HG02642 (cell line): ENCODE data around the gene ST6GALNAC5.
"Not testable (repeated sequence)": the region's sequence is repeated elsewhere in the genome, so short reads cannot be mapped to it uniquely, and the experiment has no call there.

Source experiments
- ATAC-seq: cut with Tn5 transposase; IDR thresholded peaks from one replicate; pipeline ENCODE4 v1.9.1; 2021; ENCODE audit warnings: mild to moderate bottlenecking; ENCODE audit not compliant: unreplicated experiment, poor library complexity

The ST6GALNAC5 gene

GRCh38 chr1:76867342-76868130 lies at the start of gene ST6GALNAC5:
Gene ST6GALNAC5, plus strand, starts transcription at chr1:76867480.
- ATAC-seq: no peak

GRCh38 chr1:76820028-76820427 lies 47.3 kb upstream of the ST6GALNAC5 start:
- ATAC-seq: no peak

DNA sequence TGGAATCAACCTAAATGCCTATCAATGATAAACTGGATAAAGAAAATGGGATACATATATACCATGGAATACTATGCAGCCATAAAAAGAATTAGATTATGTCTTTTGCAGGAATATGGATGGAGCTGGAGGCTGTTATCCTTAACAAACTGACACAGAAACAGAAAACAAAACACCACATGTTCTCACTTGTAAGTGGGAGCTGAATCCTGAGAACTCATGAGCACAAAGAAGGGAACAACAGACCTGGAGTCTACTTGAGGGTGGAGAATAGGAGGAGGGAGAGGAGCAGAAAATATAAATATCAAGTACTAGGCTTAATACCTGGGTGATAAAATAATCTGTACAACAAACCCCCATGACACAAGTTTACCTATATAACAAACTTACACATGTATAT lies 44.3 kb upstream of the ST6GALNAC5 start:
- not testable (repeated sequence) for ATAC-seq

- ATAC-seq: no peak
These were observed 43.2 kb upstream of the ST6GALNAC5 start for GRCh38 chr1:76824106-76824505.

DNA sequence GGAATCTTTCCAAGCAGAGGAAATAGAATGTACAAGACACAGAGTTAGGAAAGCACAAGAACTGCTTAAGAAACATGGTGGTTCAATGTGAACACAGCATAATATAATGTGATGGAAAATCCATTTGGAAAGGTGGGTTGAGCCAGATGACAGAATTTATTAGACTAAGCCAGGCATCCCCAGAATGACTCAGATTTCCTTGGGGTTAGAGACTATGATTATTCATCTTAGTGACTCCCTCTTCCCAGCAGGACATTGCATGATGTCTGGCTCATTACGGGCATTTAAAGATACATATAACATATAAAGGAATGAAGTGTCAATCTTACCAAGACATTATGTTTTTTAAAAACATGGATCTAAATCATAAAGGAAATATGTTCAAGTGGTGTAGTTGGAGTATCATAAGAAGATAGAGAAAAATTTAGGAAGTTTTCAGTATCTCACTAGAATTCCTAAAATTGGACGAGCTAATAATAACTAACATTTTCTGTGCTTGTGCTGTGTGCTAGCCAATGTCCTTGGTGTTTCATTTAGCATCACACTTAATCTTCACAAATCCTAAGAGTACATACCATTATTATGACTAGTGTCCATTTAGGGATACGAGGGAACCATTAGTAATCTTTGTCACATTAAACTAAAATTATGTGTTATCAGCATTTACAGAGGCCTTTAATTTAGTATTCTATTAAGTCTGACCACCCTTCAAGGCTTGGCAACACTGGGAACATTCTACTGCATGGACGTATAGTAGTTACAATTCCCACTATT lies 41.0 kb upstream of the ST6GALNAC5 start:
- ATAC-seq: no peak

- ATAC-seq: no peak
These were observed 40.2 kb upstream of the ST6GALNAC5 start for GRCh38 chr1:76827066-76827465.

DNA sequence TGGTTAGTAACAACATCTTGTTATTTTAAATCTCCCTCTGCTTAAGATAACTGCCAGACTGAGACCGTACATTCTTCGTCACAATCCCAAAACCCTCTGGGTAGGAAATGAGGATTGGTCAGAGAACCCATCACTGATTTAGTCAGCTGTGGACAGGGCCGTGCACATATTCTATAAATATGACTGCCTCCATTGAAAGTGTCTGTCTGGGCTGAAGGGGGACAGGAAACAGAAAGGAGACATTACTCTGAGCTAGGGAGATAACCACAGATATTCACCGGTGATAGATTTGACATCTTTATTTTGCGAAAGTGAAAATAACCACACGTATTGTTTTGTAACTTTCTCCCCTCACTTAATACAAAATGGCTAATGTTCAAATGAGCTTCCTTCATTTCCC lies 36.9 kb upstream of the ST6GALNAC5 start:
- ATAC-seq: no peak

- no peak for ATAC-seq
These were observed 34.8 kb upstream of the ST6GALNAC5 start for GRCh38 chr1:76832521-76832920.

DNA sequence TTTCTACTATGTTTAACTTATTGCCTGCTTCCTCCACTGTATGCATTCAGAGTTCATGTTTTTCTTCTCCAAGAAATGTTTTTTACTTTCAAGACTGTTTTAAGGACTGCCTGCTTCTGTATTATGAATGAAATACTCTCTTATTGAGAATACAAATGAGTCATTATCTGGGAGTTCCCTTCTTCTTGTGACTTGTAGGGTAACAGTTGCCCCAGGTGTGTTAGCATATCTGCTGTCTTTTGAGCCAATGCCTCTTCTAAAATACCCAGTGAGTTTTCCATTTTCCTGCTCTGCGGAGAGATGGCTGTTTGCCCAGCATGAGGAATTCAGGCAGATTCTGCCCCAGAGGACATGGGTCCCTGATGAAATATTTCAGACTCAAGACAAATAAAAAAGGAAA lies 34.1 kb upstream of the ST6GALNAC5 start:
- no peak for ATAC-seq

GRCh38 chr1:76833856-76834255 lies 33.4 kb upstream of the ST6GALNAC5 start:
- ATAC-seq: no peak

GRCh38 chr1:76835203-76835602 lies 32.1 kb upstream of the ST6GALNAC5 start:
- ATAC-seq: no peak

- ATAC-seq: no peak
These were observed 27.0 kb upstream of the ST6GALNAC5 start for GRCh38 chr1:76840278-76840677.

DNA sequence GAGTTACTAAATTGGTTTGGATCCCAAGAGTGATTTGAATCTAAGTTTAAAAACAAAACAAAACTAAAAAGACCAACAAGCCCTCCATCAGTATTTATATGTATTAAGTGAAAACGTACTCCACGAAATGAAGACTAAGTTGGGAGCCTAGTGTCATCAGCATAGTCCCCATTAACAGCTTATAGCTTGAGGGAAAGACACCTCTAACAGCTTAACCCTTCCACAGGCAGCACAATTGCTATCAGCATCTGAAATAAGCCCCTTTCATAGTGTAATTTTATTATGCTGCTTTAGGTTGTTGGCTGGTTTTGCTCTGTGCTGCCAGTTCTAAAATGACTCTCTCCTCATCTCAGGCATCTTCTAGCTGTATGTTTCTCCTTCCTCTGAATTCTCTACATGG lies 25.8 kb upstream of the ST6GALNAC5 start:
- ATAC-seq: no peak

- no peak for ATAC-seq
These were observed 23.3 kb upstream of the ST6GALNAC5 start for GRCh38 chr1:76843821-76844464.

DNA sequence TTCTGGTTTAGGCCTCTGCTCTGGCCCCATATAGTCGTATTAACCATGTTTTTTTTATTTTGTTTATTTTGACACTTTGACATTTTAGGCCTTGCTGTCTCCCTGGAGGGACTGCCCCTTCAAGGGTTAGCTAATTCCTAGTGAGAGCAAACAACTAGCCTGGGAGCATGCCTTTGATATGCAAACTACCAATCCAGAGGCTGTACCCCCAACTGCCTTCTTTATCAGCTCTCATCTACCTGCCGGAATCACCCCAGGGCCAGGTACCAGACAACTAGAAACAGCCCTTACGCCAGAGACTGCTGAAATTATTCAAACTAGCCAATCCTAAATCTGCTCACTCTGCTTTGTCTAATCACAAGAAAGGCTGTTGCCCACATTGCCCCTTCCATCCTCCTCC lies 13.0 kb upstream of the ST6GALNAC5 start:
- ATAC-seq: no peak

DNA sequence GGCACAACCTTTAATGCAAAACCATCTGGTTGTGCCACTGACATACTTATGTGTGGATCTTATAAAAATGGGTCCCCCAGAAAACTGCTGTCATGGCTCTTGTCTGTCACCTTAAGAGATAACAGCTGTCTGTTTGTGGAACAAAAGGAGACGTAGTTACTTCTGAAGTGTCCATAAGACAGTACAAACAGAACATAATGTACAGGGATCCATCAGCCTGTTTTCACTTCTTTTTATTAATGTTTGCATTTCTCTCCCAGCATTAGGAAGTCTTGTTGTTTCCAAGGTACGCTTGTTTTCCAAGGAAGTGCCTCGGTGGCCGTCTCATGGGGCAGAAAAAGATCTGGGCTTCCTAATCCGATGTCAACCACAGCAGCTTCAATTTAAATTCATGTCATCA lies 11.2 kb upstream of the ST6GALNAC5 start:
- no peak for ATAC-seq

DNA sequence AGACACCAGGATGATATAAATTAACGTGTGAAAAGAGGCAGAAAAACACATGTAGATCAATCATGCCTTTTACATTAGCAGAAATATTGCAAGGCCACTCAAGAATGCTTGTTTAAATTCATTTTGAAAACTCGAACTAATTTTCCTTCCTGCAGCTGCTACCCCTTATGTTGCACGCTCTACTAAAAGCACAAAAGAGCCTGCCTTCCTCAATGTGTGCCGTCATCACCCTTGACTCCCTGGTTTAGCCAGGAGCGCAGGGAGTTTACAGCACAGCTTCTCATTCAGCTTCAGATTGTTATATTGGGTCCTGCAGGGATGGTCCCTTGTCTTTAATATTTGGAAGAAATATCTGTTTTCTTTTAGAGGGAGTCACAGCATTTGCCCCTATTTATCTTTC lies 10.1 kb upstream of the ST6GALNAC5 start:
- ATAC-seq: no peak

DNA sequence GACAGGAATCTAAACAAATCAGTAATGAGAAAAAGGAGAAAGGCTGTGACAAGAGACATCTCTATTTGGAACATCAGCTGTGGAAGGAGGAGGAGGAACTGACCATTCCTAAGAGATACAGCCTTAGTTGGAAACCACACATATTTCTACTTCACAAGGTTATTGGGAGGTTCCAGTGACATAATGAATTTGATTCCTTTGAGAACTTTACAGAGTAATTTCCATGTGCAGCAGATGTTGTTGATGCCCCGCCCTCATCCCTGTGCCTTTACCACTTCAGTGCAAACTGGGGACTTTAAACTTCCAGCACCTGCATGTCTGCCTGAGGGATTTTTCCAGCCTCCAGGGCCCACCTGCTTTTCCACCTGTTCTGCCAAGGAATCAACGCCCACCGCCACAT lies 9.3 kb upstream of the ST6GALNAC5 start:
- no peak for ATAC-seq

DNA sequence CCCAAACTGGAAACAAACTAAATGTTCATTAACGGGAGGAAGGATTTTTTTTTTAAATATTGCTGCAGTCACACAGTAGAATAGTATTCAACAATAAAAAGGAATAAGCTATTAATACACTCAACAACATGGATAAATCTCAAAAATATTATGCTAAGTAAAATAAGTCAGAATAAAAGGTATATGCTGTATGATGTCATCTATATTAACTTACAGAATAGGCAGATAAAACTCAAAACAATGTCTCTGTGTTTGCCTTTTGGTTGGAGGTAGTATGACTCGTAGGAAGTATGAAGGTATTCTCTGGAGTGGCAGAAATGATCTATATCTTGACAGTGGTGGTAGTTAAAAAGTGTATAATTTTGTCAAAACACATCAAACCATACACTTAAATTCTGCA lies 6.1 kb upstream of the ST6GALNAC5 start:
- no peak for ATAC-seq

GRCh38 chr1:76862447-76862846 lies 4.8 kb upstream of the ST6GALNAC5 start:
- no peak for ATAC-seq

DNA sequence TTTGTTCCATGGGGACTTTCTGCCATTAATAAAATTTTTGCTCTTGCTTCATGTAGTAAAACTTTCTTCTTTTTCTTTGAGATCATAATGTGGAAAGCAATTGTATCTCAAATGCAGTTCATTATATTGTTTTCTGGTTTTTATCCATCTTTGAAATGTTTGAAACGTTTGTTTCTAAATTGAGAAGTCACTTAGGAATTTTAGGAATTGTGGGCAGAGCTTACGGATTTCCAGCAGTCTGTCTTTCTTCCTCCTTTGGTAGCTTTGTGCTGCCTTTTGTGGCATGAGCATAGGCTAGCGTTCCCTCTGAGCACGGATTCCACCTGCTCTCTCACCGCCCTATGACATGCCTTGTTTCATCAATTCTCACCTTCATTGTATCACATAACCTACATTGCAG lies 2.9 kb upstream of the ST6GALNAC5 start:
- ATAC-seq: no peak
